Left forelimb (tissue), 1 donor: ENCODE data around the gene ZNF580.

Source experiments
- DNase-seq: peaks from one replicate; pipeline ENCODE4 v3.0.0-alpha.2; 2018; ENCODE audit warnings: low spot score

ZNF580 gene

GRCh38 chr19:55624109-55625003 lies 16.4 kb upstream of the ZNF580 start, which contains the start of gene ZNF784:
Gene ZNF784, minus strand, starts transcription at chr19:55624566. Its CDS starts 5 bp downstream, at chr19:55624561.
- DNase-seq, result peak; percentile 96

- no peak for DNase-seq
These were observed 15.8 kb upstream of the ZNF580 start for GRCh38 chr19:55625004-55625326.

- DNase-seq, result no peak
These were observed 14.5 kb upstream of the ZNF580 start for GRCh38 chr19:55626350-55626749.

GRCh38 chr19:55632463-55632834 lies 8.4 kb upstream of the ZNF580 start:
- no peak for DNase-seq

GRCh38 chr19:55633861-55634260 lies 6.9 kb upstream of the ZNF580 start:
- DNase-seq, result no peak

- no peak for DNase-seq
These were observed 5.5 kb upstream of the ZNF580 start for GRCh38 chr19:55635334-55635717.

- no peak for DNase-seq
These were observed 4.9 kb upstream of the ZNF580 start for GRCh38 chr19:55635856-55636440.

GRCh38 chr19:55636723-55637122 lies 4.1 kb upstream of the ZNF580 start:
- DNase-seq, result no peak

- no peak for DNase-seq
These were observed 3.3 kb upstream of the ZNF580 start for GRCh38 chr19:55637534-55637933.

GRCh38 chr19:55638864-55639359 lies 1.9 kb upstream of the ZNF580 start:
- no peak for DNase-seq

- DNase-seq, result no peak
These were observed 692 bp upstream of the ZNF580 start for GRCh38 chr19:55640043-55640576.

GRCh38 chr19:55641426-55642152 lies 787 bp downstream of the ZNF580 start:
- DNase-seq, result peak; percentile 65

- peak; percentile 64 for DNase-seq
These were observed 1.6 kb downstream of the ZNF580 start for GRCh38 chr19:55642153-55643002.

- peak; percentile 83 for DNase-seq
These were observed 2.4 kb downstream of the ZNF580 start, which contains the start of gene ZNF581 for GRCh38 chr19:55643003-55643886. Gene ZNF581, plus strand, starts transcription at chr19:55643649. Its CDS starts 923 bp downstream, at chr19:55644572.

- no peak for DNase-seq
These were observed 3.0 kb downstream of the ZNF580 start for GRCh38 chr19:55643887-55644176.

- DNase-seq, result no peak
These were observed 3.5 kb downstream of the ZNF580 start for GRCh38 chr19:55644191-55644833.

- DNase-seq, result no peak
These were observed 4.2 kb downstream of the ZNF580 start for GRCh38 chr19:55644842-55645511.

GRCh38 chr19:55645512-55645881 lies 4.7 kb downstream of the ZNF580 start:
- DNase-seq, result no peak

GRCh38 chr19:55646889-55647731 lies 6.3 kb downstream of the ZNF580 start:
- DNase-seq, result no peak
